Stimulated activated CD8-positive, alpha-beta memory T cell treated with anti-CD3 and anti-CD28 coated beads, Interleukin-12 subunit alpha, Interleukin-12 subunit beta, amount 100 ng/mL, for 1 hour (primary cell): Measurements from ENCODE around the gene SH3TC1.

Experiments
- DNase-seq: peaks from one replicate; pipeline ENCODE4 v3.0.0-alpha.2; 2020; ENCODE audit warnings: low read depth

Gene SH3TC1

GRCh38 chr4:8198906-8199593 is at the start of gene SH3TC1:
Gene SH3TC1, plus strand, starts transcription at chr4:8199290. Its CDS starts 5,905 bp downstream, at chr4:8205195.
- peak; percentile 27 for DNase-seq

- no peak for DNase-seq
Observed at GRCh38 chr4:8149664-8150063, 49.4 kb upstream of the SH3TC1 start.

GRCh38 chr4:8150152-8151090 is 48.7 kb upstream of the SH3TC1 start:
- DNase-seq, result no peak

- no peak for DNase-seq
Observed at GRCh38 chr4:8151165-8151650, 47.9 kb upstream of the SH3TC1 start.

- DNase-seq, result no peak
Observed at GRCh38 chr4:8152090-8152864, 46.8 kb upstream of the SH3TC1 start.

GRCh38 chr4:8152865-8153257 is 46.2 kb upstream of the SH3TC1 start:
- DNase-seq, result no peak

- DNase-seq, result no peak
Observed at GRCh38 chr4:8153441-8153840, 45.6 kb upstream of the SH3TC1 start.

GRCh38 chr4:8155048-8155447 is 44.0 kb upstream of the SH3TC1 start:
- no peak for DNase-seq

- DNase-seq, result no peak
Observed at GRCh38 chr4:8155660-8156421, 43.2 kb upstream of the SH3TC1 start.

- no peak for DNase-seq
Observed at GRCh38 chr4:8156617-8157016, 42.5 kb upstream of the SH3TC1 start.

GRCh38 chr4:8157496-8157895 is 41.6 kb upstream of the SH3TC1 start:
- no peak for DNase-seq

GRCh38 chr4:8157944-8158709 is 41.0 kb upstream of the SH3TC1 start:
- DNase-seq, result no peak

GRCh38 chr4:8158710-8159536 is 40.2 kb upstream of the SH3TC1 start, which contains the start of gene ABLIM2:
Gene ABLIM2, minus strand, starts transcription at chr4:8158813. Its CDS starts 124 bp downstream, at chr4:8158689.
- DNase-seq, result peak; percentile 97

GRCh38 chr4:8159537-8160232 is 39.4 kb upstream of the SH3TC1 start:
- DNase-seq, result no peak

- no peak for DNase-seq
Observed at GRCh38 chr4:8160233-8160560, 38.9 kb upstream of the SH3TC1 start.

GRCh38 chr4:8160572-8160971 is 38.5 kb upstream of the SH3TC1 start:
- no peak for DNase-seq

- no peak for DNase-seq
Observed at GRCh38 chr4:8162625-8163024, 36.5 kb upstream of the SH3TC1 start.

- DNase-seq, result no peak
Observed at GRCh38 chr4:8163026-8163425, 36.1 kb upstream of the SH3TC1 start.
